Ishikawa (cell line): ENCODE results near the gene MC3R.

Source experiments
- CEBPB ChIP-seq: IDR thresholded peaks from 2 replicates; pipeline ENCODE4 v1.6.1; 2012
- CREB1 ChIP-seq: IDR thresholded peaks from 2 replicates; pipeline ENCODE4 v1.6.1; 2012; ENCODE audit warnings: low read depth
- EGR1 ChIP-seq: IDR thresholded peaks from 2 replicates; pipeline ENCODE4 v1.6.1; 2012
- EP300 ChIP-seq: IDR thresholded peaks from 2 replicates; pipeline ENCODE4 v1.6.1; 2012; ENCODE audit warnings: borderline replicate concordance
- FOXM1 ChIP-seq: IDR thresholded peaks from 2 replicates; pipeline ENCODE4 v1.6.1; 2012; ENCODE audit warnings: low read depth, borderline replicate concordance
- MAX ChIP-seq: IDR thresholded peaks from 2 replicates; pipeline ENCODE4 v1.6.1; 2012
- NFIC ChIP-seq: IDR thresholded peaks from 2 replicates; pipeline ENCODE4 v1.6.1; 2012
- RAD21 ChIP-seq: IDR thresholded peaks from 2 replicates; pipeline ENCODE4 v1.6.1; 2012; ENCODE audit warnings: low read depth
- TAF1 ChIP-seq: IDR thresholded peaks from 2 replicates; pipeline ENCODE4 v1.6.1; 2012; ENCODE audit warnings: low read depth, mild to moderate bottlenecking
- TCF12 ChIP-seq: IDR thresholded peaks from 2 replicates; pipeline ENCODE4 v1.6.1; 2012; ENCODE audit warnings: low read depth
- TEAD4 ChIP-seq: IDR thresholded peaks from 2 replicates; pipeline ENCODE4 v1.6.1; 2012
- YY1 ChIP-seq: IDR thresholded peaks from 2 replicates; pipeline ENCODE4 v1.6.1; 2012; ENCODE audit warnings: low read depth
- ZBTB7A ChIP-seq: IDR thresholded peaks from 2 replicates; pipeline ENCODE4 v1.6.1; 2012; ENCODE audit warnings: low read depth
- TF ChIP-seq, protein P1 (sequence below): IDR thresholded peaks from 2 replicates; pipeline ENCODE4 v1.6.1; 2012; ENCODE audit warnings: low read depth, mild to moderate bottlenecking
- TF ChIP-seq, protein P2 (sequence below): IDR thresholded peaks from 2 replicates; pipeline ENCODE4 v1.6.1; 2012

Gene MC3R

DNA sequence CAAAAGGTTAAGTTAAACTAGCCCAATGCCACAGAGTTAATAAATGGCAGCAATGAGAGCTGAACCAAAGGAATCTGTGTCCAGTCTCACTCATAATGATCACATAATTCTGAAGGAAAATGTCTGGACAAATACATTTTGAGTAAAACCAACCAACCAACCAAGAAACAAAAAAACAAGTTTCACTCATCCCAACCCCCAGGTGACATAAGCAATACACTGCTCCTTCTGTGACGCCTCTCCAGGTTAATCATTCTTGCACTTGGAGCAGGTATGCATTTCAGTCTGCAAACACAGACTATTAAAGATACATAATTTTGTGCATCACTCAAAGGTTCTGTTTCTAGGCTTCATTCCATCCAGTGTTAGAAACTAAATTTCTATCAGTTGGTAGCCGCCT lies 35.2 kb upstream of the MC3R start:
- no peak for TF ChIP-seq NFIC

DNA sequence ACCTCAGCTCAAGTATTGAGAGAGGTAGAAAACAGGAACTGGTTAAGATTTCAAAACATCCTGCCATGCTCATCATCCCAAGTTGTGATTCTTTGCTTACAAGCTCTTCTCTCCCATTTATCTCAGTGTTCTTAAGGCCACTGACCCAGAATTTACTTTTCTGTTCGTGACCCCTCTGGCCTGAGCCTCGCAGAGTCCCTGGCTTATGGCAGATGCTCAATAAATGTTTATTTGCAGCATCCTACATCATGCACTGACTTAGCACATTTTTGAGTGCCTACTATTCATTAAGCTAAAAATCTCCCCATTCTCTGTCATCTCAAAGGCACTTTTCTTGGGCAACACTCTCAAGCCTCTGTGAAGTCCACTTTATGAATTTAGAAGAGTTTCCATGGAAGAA lies 33.4 kb upstream of the MC3R start:
- no peak for TF ChIP-seq ZBTB7A
- no peak for TF ChIP-seq RAD21
- no peak for TF ChIP-seq CREB1
- TF ChIP-seq CEBPB, result no peak
- TF ChIP-seq, protein P1, sequence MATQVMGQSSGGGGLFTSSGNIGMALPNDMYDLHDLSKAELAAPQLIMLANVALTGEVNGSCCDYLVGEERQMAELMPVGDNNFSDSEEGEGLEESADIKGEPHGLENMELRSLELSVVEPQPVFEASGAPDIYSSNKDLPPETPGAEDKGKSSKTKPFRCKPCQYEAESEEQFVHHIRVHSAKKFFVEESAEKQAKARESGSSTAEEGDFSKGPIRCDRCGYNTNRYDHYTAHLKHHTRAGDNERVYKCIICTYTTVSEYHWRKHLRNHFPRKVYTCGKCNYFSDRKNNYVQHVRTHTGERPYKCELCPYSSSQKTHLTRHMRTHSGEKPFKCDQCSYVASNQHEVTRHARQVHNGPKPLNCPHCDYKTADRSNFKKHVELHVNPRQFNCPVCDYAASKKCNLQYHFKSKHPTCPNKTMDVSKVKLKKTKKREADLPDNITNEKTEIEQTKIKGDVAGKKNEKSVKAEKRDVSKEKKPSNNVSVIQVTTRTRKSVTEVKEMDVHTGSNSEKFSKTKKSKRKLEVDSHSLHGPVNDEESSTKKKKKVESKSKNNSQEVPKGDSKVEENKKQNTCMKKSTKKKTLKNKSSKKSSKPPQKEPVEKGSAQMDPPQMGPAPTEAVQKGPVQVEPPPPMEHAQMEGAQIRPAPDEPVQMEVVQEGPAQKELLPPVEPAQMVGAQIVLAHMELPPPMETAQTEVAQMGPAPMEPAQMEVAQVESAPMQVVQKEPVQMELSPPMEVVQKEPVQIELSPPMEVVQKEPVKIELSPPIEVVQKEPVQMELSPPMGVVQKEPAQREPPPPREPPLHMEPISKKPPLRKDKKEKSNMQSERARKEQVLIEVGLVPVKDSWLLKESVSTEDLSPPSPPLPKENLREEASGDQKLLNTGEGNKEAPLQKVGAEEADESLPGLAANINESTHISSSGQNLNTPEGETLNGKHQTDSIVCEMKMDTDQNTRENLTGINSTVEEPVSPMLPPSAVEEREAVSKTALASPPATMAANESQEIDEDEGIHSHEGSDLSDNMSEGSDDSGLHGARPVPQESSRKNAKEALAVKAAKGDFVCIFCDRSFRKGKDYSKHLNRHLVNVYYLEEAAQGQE, result no peak
- TF ChIP-seq TAF1, result no peak
- TF ChIP-seq MAX, result no peak
- TF ChIP-seq, protein P2, sequence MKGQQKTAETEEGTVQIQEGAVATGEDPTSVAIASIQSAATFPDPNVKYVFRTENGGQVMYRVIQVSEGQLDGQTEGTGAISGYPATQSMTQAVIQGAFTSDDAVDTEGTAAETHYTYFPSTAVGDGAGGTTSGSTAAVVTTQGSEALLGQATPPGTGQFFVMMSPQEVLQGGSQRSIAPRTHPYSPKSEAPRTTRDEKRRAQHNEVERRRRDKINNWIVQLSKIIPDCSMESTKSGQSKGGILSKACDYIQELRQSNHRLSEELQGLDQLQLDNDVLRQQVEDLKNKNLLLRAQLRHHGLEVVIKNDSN, result no peak
- TF ChIP-seq TEAD4, result no peak
- TF ChIP-seq EGR1, result no peak
- TF ChIP-seq TCF12, result no peak
- TF ChIP-seq FOXM1, result no peak
- no peak for TF ChIP-seq EP300
- no peak for TF ChIP-seq NFIC
- TF ChIP-seq YY1, result no peak

- no peak for TF ChIP-seq CEBPB
- no peak for TF ChIP-seq MAX
- TF ChIP-seq YY1, result no peak
- no peak for TF ChIP-seq TAF1
These were observed 30.7 kb upstream of the MC3R start for GRCh38 chr20:56217829-56218228.

GRCh38 chr20:56222201-56222600 lies 26.3 kb upstream of the MC3R start:
- no peak for TF ChIP-seq CEBPB
- TF ChIP-seq, protein P2, result no peak
- TF ChIP-seq FOXM1, result no peak

GRCh38 chr20:56222945-56223344 lies 25.6 kb upstream of the MC3R start:
- TF ChIP-seq CREB1 (no peak), MAX (no peak), EGR1 (no peak), FOXM1 (no peak), EP300 (no peak), RAD21 (no peak), TAF1 (no peak), NFIC (no peak), CEBPB (no peak), ZBTB7A (no peak), YY1 (no peak)
- TF ChIP-seq, protein P1, result no peak
- TF ChIP-seq, protein P2, result no peak

DNA sequence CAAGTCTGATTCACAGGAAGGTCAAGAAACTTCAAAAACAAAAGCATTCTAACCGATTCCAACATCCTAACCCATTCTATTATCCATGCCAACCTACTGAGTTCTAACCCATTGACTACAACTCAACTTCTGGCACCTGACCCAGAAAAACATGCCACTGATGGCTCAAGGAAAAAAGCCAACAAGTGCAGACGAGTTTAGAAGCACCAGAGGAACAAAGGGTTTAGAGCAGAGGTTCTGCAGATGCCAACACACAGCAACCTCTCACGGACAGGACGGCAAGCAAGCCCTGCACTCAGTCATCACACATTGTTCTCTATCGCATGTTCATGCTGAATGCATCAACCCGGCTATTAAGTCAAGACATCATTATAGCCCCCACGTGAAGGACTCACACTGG lies 25.2 kb upstream of the MC3R start:
- TF ChIP-seq YY1 (no peak), EP300 (no peak), TEAD4 (no peak), EGR1 (no peak), NFIC (no peak), TCF12 (no peak), CEBPB (no peak), FOXM1 (no peak), RAD21 (no peak), CREB1 (no peak), MAX (no peak), TAF1 (no peak), ZBTB7A (no peak)
- TF ChIP-seq, protein P1, result no peak
- TF ChIP-seq, protein P2, result no peak
